GM19351 (cell line): ENCODE data around the gene CAMP.
"Not testable (repeated sequence)": the region's sequence is repeated elsewhere in the genome, so short reads cannot be mapped to it uniquely, and the experiment has no call there.

Experiments used
- ATAC-seq: cut with Tn5 transposase; IDR thresholded peaks from one replicate; pipeline ENCODE4 v1.9.1; 2021; ENCODE audit warnings: mild to moderate bottlenecking, moderate library complexity; ENCODE audit not compliant: unreplicated experiment

CAMP gene

DNA sequence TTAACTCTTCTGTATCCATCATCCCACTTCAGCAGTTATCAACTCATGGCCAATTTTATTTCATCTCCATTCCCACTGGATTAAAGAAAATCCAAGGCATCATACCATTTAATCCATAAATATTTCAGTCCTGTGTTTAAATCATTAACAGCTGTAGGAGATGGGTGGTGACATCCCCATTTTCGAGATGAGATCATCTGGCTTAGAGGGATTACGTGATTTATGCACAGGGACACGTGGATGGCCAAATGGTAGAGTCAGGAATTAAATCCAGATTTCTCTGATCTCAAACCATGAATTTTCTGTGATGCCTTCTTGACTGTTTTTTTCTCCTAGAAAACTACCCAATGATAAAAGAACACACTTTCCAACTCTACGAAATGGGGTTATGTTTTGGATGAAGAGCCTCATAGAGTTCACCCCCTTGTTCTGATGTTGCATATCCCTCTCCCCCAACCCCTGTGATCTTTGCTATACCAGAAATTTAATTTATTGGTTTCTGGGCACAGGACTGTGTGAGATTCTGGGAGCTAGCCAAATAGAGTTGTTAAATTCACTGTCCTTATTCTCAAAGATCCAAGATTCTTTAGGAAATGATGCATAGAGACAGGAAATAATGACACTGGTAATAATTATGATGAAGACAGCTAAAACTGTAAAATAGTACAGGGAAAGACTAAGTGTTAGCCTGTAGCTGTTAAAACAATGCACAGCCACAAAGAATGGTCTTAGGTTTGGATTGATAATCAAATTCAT lies 25.0 kb downstream of the CAMP start:
- no peak for ATAC-seq

GRCh38 chr3:48256557-48256956 lies 33.3 kb downstream of the CAMP start:
- no peak for ATAC-seq

DNA sequence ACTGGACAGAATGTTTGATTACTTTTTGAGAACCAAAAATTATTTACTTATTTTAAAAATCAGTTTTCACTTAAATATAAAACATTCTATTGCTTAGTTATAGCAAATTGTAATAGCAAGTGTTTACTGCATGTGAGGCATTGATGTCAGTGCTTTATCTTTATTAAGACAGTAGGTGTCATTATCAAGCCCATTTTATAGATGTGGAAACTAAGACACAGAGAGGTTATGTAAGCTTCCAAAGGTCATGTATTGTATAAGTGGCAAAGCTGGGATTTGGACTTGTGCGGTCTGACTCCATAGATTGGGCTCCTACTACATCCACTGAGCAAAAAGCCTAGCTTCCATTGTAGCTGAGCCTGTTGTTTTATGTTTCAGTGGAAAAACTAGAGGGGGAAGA lies 35.2 kb downstream of the CAMP start:
- no peak for ATAC-seq

DNA sequence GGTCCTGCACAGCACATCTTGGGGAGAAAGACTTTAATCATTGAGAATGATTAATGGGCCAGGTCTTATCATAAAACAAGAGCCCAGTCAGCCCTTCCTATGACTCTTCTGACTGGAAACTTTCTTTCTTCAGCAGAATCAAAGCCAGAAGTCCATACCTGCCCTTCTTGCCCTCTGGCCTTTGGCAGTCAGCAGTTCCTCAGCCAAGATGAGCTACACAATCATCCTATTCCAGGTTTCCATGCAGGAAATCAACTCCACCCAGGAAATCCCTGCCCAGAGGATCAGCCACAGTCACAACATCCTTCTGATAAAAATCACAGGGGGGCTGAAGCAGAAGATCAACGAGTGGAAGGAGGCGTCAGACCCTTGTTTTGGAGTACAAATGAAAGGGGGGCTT lies 44.5 kb downstream of the CAMP start:
- ATAC-seq, result no peak

GRCh38 chr3:48268381-48268935 lies 45.2 kb downstream of the CAMP start:
- ATAC-seq, result no peak

GRCh38 chr3:48268936-48269561 lies 45.8 kb downstream of the CAMP start:
- ATAC-seq, result no peak

GRCh38 chr3:48269592-48269991 lies 46.3 kb downstream of the CAMP start:
- no peak for ATAC-seq

DNA sequence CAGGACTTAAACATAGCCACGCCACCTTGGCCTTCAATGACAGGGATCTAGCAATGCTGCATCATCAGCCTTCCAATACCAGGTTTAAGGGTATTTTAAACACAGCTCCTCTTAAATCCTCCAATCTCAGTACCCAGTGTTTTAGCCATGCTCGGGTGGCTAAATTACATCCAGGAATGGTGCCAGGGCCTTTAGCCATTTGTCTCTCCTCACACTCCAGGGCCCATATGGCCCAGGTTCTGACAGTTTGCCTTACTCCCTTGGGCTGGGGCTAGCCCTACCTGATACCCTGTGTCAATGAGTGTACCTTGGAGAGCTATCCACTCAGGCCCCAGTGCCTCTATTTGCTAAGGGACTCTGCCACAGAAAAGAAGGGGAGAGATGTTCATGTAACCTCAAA lies 47.0 kb downstream of the CAMP start:
- ATAC-seq, result no peak

DNA sequence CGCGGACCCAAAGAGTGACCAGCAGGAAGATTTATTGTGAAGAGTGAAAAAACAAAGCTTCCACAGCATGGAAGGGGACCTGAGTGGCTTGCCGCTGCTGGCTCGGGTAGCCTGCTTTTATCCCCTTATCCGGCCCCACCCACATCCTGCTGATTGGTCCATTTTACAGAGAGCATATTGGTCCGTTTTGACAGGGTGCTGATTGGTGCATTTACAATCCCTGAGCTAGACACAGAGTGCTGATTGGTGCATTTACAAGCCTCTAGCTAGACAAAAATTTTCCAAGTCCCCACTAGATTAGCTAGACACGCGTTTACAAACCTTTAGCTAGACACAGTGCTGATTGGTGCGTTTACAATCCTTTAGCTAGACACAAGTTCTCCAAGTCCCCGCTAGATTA lies 47.9 kb downstream of the CAMP start:
- not testable (repeated sequence) for ATAC-seq

DNA sequence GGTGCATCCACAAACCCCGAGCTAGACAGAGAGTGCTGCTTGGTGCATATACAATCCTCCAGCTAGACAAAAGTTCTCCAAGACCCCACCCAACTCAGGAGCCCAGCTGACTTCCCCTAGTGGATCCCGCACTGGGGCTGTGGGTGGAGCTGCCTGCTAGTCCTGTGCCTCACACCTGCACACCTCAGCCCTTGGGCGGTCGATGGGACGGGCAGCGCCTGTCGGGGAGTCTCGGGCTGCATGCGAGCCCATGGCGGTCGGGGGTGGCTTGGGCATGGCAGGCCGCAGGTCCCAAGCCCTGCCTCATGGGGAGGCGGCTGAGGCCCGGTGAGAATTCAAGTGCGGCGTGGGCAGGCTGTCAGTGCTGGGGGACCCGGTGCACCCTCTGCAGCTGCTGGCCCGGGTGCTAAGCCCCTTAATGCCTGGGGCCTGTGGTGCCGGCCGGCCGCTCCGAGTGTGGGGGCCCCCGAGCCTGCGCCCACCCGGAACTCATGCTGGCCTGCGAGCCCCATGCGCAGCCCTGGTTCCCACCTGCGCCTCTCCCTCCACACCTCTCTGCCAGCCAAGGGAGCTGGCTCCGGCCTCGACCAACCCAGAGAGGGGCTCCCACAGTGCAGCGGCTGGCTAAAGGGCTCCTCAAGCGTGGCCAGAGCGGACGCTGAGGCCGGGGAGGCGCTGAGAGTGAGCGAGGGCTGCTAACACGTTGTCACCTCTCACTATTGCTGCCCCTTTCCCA lies 48.6 kb downstream of the CAMP start:
- ATAC-seq, result no peak

DNA sequence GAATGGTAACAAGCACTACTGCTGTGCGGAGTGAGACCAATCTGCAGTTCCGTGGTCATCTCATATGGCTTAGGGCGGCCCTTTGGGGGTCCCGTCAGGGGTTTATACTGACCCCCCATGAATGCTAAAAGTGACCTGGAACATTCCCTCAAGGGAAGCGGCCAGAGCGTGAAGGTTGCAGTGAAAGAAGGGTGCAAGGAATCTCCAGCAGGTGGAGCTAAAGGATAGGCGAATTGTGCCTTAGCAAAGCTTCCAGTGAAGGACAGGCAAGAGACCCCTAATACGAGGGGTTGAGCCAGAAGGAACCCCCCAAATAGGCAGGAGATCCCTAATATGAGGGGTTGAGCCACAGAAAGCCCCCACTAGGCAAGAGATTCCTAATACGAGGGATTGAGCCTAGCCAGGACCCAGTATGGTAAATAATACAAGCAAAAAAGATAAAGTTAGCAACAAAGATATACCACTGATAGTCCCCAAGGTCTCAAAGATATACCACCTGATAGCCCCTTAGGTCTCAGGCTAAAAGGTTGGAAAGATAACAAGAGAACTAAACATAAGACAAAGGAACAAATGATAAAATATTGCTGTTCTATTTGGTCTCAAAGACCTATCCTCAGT lies 50.4 kb downstream of the CAMP start:
- ATAC-seq, result no peak

DNA sequence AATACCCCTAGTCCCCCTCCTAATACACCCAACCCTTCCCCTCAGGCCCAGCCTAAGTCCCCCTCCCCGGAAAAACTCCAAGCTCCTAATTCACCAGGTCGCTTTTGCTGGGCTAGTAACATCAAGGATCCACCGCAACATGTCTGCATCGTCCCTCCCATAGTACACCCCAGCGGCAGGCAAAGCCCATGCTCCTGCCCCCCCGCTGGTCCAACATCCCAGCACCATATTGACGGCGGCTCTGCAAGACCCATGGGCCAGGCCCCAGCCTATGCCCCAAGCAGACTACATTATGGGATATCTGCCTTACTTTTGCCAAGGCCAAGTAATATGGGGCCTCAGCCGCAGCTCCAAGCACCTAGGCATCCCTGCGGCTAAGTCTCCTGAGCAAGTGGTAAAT lies 51.2 kb downstream of the CAMP start:
- ATAC-seq, result no peak
